ENCODE measurements around the gene FLYWCH2.

DNA sequence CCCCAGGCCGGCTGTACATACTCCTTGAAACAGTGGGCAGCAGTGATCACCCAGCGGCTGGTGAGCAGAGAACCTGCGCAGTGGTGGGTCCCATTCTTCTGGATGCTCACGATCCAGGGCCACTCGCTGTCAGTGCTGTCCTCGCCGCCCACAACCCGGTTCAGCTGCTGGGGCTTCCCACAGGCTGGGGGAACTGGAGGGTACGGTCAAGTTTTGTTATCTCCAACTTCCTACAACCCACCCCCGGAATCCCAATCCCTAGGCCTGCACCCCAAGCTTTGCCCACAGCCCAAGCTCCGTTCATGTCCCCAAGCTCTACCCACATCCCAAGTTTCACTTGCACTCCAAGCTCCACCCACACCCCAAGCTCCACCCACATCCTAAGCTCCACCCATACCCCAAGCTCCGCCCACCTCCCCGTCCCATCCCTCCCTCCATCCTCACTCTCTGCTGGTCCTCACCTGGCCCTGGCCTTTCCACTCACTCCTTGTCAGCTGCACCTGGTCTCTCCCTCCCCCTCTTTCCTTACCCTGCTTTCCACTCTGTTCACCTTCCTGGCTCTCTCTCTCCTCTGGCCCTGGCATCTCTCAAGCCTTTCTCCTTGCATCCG is 26.8 kb upstream of the FLYWCH2 start:
- TF ChIP-seq CTCF (conservative IDR thresholded peaks at IDR 0.05; ENCODE audit: low read depth in 2 of 2), result no peak
- TF ChIP-seq, protein P1, sequence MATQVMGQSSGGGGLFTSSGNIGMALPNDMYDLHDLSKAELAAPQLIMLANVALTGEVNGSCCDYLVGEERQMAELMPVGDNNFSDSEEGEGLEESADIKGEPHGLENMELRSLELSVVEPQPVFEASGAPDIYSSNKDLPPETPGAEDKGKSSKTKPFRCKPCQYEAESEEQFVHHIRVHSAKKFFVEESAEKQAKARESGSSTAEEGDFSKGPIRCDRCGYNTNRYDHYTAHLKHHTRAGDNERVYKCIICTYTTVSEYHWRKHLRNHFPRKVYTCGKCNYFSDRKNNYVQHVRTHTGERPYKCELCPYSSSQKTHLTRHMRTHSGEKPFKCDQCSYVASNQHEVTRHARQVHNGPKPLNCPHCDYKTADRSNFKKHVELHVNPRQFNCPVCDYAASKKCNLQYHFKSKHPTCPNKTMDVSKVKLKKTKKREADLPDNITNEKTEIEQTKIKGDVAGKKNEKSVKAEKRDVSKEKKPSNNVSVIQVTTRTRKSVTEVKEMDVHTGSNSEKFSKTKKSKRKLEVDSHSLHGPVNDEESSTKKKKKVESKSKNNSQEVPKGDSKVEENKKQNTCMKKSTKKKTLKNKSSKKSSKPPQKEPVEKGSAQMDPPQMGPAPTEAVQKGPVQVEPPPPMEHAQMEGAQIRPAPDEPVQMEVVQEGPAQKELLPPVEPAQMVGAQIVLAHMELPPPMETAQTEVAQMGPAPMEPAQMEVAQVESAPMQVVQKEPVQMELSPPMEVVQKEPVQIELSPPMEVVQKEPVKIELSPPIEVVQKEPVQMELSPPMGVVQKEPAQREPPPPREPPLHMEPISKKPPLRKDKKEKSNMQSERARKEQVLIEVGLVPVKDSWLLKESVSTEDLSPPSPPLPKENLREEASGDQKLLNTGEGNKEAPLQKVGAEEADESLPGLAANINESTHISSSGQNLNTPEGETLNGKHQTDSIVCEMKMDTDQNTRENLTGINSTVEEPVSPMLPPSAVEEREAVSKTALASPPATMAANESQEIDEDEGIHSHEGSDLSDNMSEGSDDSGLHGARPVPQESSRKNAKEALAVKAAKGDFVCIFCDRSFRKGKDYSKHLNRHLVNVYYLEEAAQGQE (IDR thresholded peaks at IDR 0.05; ENCODE audit: unreplicated experiment), result no peak
- TF ChIP-seq POLR2AphosphoS5 (IDR thresholded peaks at IDR 0.05; ENCODE audit: low read depth), result no peak
- TF ChIP-seq EZH2 (IDR thresholded peaks at IDR 0.05; ENCODE audit: low read depth, unreplicated experiment), result no peak
- no peak for TF ChIP-seq JUNB (IDR thresholded peaks at IDR 0.05; ENCODE audit: unreplicated experiment)
- no peak for TF ChIP-seq NANOG (IDR thresholded peaks at IDR 0.05; ENCODE audit: borderline replicate concordance)
- TF ChIP-seq CREB1 (CRISPR knock-in tag; IDR thresholded peaks at IDR 0.05; ENCODE audit: low read depth), result no peak
- no peak for TF ChIP-seq ZNF114 (CRISPR knock-in tag; IDR thresholded peaks at IDR 0.05)
